HG03575 (cell line): ENCODE measurements around the gene OPCML.

Source experiments
- ATAC-seq: cut with Tn5 transposase; IDR thresholded peaks from one replicate; pipeline ENCODE4 v1.9.1; 2021; ENCODE audit not compliant: unreplicated experiment, insufficient number of reproducible peaks, low FRiP score; ENCODE audit errors: extremely low read depth

OPCML gene

GRCh38 chr11:133443206-133443747, 89.0 kb downstream of the OPCML start:
- ATAC-seq = no peak

GRCh38 chr11:133441964-133442660, 90.2 kb downstream of the OPCML start:
- no peak for ATAC-seq

DNA sequence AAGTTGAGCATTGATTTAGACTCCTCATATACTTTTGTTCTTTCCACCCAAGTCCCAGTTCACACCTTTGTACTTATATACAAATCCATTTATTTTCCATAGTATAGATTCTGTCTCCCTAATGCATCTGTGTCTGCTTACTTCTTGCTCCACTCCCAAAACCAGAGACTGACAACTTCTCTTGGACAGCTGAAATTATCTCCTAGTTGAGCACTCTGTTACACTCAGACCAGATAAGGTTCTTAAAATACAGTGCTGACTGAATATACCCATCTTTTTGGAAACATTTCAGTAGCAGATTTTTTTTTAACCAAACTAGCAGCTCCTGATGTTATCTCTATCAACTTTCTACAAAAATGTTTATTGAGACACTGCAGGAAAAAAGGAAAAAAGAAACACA, 106.3 kb downstream of the OPCML start:
- ATAC-seq = no peak

- ATAC-seq = no peak
Observed at GRCh38 chr11:133425245-133425644, 107.1 kb downstream of the OPCML start.

DNA sequence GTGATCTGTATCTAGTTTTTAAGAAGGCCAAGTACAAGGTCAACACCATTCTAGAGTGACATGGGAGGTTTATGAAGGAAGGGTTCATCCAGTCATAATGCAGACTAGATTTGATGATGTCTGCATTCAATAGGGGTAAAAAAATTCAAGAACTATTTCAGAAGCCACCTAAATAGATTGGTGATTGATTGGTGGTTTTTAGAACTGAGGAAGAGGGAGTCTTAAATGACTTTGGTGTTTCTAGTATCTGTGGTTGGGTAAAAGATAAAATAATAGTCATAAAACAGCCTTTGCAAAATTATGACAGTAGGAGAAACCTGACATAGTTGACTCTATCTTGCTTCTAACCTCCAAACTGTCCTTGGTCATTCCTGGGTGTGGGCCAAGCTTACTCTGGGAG, 114.1 kb downstream of the OPCML start:
- no peak for ATAC-seq

DNA sequence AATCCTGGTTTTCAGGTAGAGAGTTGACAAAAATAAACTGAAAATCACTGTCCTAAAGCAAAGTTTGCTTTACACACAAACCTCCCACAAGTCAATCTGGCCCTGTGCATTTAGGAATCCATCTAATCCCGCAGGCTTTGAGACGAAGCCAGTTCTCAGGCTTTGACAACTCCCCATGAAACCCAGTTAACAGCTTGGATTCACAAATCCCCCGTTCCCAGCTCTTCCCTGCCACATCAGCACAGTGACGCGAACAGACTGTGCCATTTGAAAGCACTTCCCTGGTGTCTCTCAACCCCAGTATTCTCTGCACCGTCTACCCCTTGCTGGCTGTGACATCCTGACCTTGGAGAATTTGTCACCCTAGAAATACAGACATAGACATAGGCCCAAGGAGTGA, 117.8 kb downstream of the OPCML start:
- ATAC-seq = no peak

DNA sequence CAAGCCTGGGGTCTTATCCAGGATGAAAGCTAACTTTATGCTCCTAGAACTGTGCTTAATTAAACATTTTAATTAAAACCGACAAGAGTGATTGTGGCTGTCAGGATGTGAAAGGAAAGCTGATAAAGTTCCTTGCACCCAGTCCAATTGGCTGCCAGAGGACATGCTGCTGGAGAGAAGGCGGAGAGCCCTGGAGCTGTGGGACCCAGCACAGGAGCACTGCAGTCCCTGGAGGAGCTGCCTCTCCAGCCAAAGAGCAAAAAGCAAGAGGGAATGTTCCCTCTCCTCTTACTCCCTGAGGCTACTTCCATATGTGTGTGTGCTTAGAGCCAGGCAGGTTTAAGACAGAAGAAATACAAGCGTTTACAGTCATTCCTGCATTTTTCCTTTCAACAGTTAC, 118.6 kb downstream of the OPCML start:
- no peak for ATAC-seq

DNA sequence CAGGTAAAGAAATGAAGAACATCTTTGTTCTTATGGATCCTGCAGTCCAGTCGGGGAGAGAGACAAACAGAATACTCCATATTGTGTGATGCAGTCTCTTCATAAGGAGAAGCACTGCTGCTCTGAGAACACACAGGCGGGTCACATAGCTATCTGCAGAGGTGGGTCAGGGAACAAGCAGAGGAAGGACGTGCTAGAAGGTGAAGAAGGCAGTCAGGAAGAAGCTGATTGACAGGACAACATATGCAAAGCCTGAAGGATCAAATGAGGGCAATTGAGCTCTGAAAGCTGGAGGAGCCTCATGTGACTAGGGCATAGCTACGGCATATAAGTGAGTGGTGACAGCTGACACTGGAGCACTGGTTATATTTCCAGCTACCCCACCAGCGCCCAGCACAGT, 122.5 kb downstream of the OPCML start:
- no peak for ATAC-seq

DNA sequence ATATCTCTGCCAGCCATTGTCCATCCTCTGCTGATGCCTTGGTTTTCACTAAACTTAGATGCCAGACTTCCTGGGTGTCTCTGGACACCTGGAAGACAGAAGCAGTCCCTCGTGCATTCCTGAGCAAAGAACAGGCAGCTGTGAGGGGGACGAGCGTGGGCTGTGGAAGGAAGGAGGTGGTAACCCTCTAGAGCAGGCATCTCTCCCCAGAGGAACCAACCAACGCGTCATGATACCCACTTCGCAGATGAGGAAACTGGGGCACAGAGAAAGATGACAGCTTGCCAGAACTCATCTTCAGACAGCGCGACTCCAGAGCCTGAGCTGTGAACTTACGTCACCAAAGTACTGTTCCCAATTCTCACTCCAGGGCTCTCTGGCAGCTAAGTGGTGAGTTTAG, 123.4 kb downstream of the OPCML start:
- no peak for ATAC-seq

- ATAC-seq = no peak
Observed at GRCh38 chr11:133408402-133408801, 123.9 kb downstream of the OPCML start.

GRCh38 chr11:133406489-133406888, 125.8 kb downstream of the OPCML start:
- no peak for ATAC-seq

DNA sequence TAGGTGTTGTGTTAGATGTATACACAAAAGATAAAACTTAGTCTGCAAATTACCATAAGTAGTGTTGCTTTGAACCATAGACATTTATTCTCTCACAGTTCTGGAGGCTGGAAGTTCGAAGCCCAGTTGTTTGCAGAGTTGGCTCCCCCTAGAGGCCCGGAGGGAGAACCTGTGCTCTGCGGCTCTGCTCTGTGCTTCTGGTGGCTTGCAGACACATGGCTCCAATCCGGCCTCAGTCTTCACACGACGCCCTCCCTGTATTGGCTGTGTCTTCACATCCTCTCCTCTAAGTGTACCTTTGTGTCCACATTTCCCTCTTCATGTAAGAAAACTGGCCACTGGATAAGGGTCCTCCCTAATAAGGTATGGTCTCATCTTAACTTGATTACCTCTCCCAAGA, 128.4 kb downstream of the OPCML start:
- ATAC-seq = no peak

- no peak for ATAC-seq
Observed at GRCh38 chr11:133402551-133402950, 129.8 kb downstream of the OPCML start.

GRCh38 chr11:133399855-133400625, 132.3 kb downstream of the OPCML start:
- ATAC-seq = no peak

- ATAC-seq = no peak
Observed at GRCh38 chr11:133399294-133399693, 133.0 kb downstream of the OPCML start.

DNA sequence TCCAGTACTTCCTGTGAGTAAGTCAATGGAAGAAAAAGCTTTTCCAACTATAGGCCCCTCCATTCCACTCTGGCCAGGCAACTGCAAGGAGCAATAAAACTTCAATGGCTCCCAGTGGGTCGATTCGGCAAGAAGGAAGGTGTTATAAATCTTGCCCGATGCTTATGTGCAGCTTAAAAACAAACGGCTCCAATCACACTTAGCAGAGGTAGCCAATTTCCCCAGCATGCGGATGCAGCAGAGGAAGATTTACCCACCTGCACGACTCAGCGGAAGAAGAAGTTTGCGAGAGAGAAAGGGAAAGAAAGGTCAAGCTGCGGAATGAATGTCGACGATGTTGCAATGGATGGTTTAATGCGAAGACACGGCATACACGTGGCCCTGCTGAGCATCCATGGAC, 141.5 kb downstream of the OPCML start:
- ATAC-seq = no peak

DNA sequence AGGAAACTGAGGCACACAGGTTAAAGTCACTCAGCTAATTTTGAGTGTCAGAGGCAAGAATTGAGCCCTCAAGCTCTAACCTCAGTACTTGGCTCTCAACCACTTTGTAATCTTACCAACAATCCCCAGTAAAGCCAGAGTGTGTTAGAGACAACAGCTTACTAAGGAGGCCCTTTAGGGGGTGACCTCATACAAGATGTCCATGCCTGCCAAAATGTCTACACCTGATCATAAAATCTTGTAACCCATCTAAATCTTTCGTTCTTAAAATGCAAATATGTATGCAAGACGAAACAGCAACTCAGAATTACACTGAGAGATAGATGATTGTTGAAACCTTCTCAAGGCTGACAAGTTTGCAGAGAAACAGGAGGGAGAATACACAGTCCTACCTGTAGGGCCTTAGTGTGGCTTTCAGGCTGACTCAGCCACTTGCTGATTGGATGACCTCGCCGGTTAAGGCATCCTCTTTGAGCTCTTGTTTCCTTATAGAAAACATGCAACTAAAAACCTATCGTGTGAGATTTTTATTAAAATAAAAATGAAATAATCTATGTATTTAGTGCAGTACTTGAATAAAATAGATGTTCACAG, 143.2 kb downstream of the OPCML start:
- no peak for ATAC-seq

DNA sequence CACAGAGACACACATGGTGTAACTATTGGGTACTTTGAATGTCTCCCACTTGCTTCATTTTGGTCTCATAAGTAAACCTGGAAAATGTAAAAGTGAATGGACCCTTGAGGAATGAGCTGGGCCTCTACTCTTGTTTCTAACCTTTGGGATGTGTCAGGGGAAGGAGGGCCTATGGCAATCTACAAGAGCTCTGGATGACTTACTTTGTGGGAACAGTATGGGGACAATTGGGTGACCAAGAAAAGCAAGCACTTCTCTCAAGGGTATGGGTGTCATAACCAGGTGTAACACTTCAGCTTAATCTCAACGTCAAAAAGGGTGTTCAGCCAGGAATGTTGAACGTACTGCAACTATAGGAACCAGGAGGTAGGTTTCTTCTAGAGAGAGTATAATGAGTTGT, 144.0 kb downstream of the OPCML start:
- no peak for ATAC-seq

GRCh38 chr11:133386852-133387251, 145.4 kb downstream of the OPCML start:
- ATAC-seq = no peak

DNA sequence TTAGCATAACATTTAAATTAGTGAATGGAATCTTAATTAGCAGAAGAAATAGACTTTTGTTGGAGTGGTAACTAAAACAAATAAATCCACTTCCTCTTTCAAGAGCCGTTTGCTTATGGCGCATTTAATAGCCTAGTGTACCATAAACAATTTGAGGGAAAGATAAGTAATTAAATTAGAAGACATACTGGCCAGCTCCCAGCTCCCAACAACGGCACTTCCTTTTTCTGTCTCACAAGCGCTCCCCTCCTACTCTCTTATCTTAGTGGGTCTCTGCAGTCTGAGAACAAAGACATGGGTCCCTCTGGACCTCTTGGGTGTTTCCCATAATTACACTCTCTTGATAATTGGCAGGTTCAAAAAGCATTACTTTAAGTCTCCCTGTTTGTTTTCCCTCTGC, 146.0 kb downstream of the OPCML start:
- ATAC-seq = no peak
